K562 (cell line): ENCODE data around the gene DLGAP3. TPM values are rescaled to one million over a fixed set of nuclear protein-coding genes. Genes with fewer than 3 reads are reported as not detected.

Source experiments
- ATAC-seq: fragments of 200-7000 bp; cut with Tn5 transposase; 3 replicates; pipeline ENCODE4 v1.9.1; 2020; ENCODE audit warnings: moderate library complexity
- BruUV-seq: library from RNA; stranded (reverse); fragments of 400-500 nt; replicated peaks from 2 replicates; lab custom pipeline; 2021; lab: Mats Ljungman, UMichigan
- CTCF ChIA-PET: fragments of 300-600 bp; formaldehyde crosslinking; extraction: SDS; loops from one replicate; lab custom pipeline; 2021; ENCODE audit warnings: low intra/inter-chr PET ratio; lab: Yijun Ruan, JAX
- POLR2A ChIA-PET: fragments of 300-600, 350-650 bp; sonication (Branson Sonifier 250); formaldehyde crosslinking; extraction: SDS; loops from one replicate; lab custom pipeline; 2021; ENCODE audit warnings: antibody characterized with exemption, inconsistent platforms; lab: Yijun Ruan, JAX
- DNase-seq, 4 experiments: peaks; one replicate each; pipeline versions ENCODE4 v3.0.0 to v3.0.0-alpha.2; 2011 to 2018; ENCODE audit warnings: low spot score in 3 of 4, mixed read lengths in 3 of 4; ENCODE audit errors: extremely low read depth in 1 of 4
- FAIRE-seq: peaks from 2 replicates; lab custom pipeline; 2011; peaks lifted over from hg19 to GRCh38; lab: Jason Lieb, UNC
- H2AFZ ChIP-seq: 2 replicates; pipeline ENCODE4 v1.6.0; 2011; ENCODE audit warnings: low read depth, low read length, control low read depth, inconsistent platforms
- H3K27ac ChIP-seq: fragments of 200-600 bp; 3 replicates; pipeline ENCODE4 v1.8.0; 2011; ENCODE audit warnings: low read depth, mild to moderate bottlenecking, control low read depth, inconsistent platforms, low read length, moderate library complexity, mixed read lengths; ENCODE audit errors: extremely low read depth
- H3K27me3 ChIP-seq, 2 experiments: fragments of 300-600 bp in 1 of 2; 2 replicates in 1 of 2; 3 replicates in 1 of 2; pipeline versions ENCODE4 v1.6.0 to v1.8.0; 2011; ENCODE audit warnings: inconsistent platforms in 2 of 2, low read length in 2 of 2, mild to moderate bottlenecking in 1 of 2, mixed read lengths in 1 of 2, moderate library complexity in 1 of 2; ENCODE audit not compliant: control insufficient read depth in 2 of 2, insufficient read depth in 2 of 2
- H3K36me3 ChIP-seq: fragments of 300-600 bp; 3 replicates; pipeline ENCODE4 v1.8.0; 2011; ENCODE audit warnings: mild to moderate bottlenecking, low read length, inconsistent platforms; ENCODE audit not compliant: control insufficient read depth, insufficient read depth
- H3K4me1 ChIP-seq, 2 experiments: fragments of 200-600 bp in 1 of 2; replicated peaks in 1 of 2; 2 replicates in 1 of 2; 3 replicates in 1 of 2; pipeline versions ENCODE4 v1.5.1 to v1.8.0; 2011; ENCODE audit warnings: inconsistent platforms in 2 of 2, low read length in 2 of 2, mild to moderate bottlenecking in 1 of 2, mixed read lengths in 1 of 2, moderate library complexity in 1 of 2; ENCODE audit not compliant: control insufficient read depth in 2 of 2, insufficient read depth in 2 of 2
- H3K4me2 ChIP-seq: 2 replicates; pipeline ENCODE4 v1.6.1; 2011; ENCODE audit warnings: low read length, control low read depth, inconsistent platforms, mixed read lengths; ENCODE audit not compliant: insufficient read depth
- H3K4me3 ChIP-seq: fragments of 200-600 bp; sonication (generic), shearing (Covaris generic); 2 replicates; pipeline ENCODE4 v1.5.1; 2016; ENCODE audit warnings: control low read depth, inconsistent platforms
- H3K79me2 ChIP-seq: fragments of 200-600 bp; 3 replicates; pipeline ENCODE4 v1.8.0; 2011; ENCODE audit warnings: low read length, inconsistent platforms; ENCODE audit not compliant: control insufficient read depth, insufficient read depth
- H3K9ac ChIP-seq, 2 experiments: 2 replicates each; pipeline versions ENCODE4 v1.6.0 to v1.6.1; 2011; ENCODE audit warnings: low read depth in 2 of 2, low read length in 2 of 2, control low read depth in 1 of 2, inconsistent platforms in 1 of 2, mild to moderate bottlenecking in 1 of 2, mixed read lengths in 1 of 2; ENCODE audit not compliant: insufficient read depth in 1 of 2
- H3K9me1 ChIP-seq: one replicate; pipeline ENCODE4 v1.6.0; 2011; ENCODE audit warnings: inconsistent platforms, mild to moderate bottlenecking, low read length, moderate library complexity; ENCODE audit not compliant: control insufficient read depth, insufficient read depth
- H3K9me3 ChIP-seq: replicated peaks from 2 replicates; pipeline ENCODE4 v1.5.1; 2011; ENCODE audit warnings: low read depth, low read length, inconsistent platforms; ENCODE audit not compliant: control insufficient read depth, insufficient read depth
- H4K20me1 ChIP-seq: replicated peaks from 2 replicates; pipeline ENCODE4 v1.6.1; 2011; ENCODE audit warnings: low read length, inconsistent platforms, mixed read lengths; ENCODE audit not compliant: control insufficient read depth, insufficient read depth
- NFYB ChIP-seq: IDR thresholded peaks from 2 replicates; pipeline ENCODE4 v1.6.1; 2011; ENCODE audit warnings: mild to moderate bottlenecking, moderate library complexity; ENCODE audit not compliant: insufficient read length; ENCODE audit errors: extremely low read depth
- SIN3A ChIP-seq, 2 experiments: fragments of 150-350 bp in 1 of 2; IDR thresholded peaks; 2 replicates each; pipeline ENCODE4 v1.6.1; 2011 to 2016; ENCODE audit warnings: borderline replicate concordance in 2 of 2, low read depth in 2 of 2, low read length in 2 of 2, mild to moderate bottlenecking in 2 of 2, moderate library complexity in 2 of 2; ENCODE audit not compliant: control insufficient read depth in 1 of 2
- ZKSCAN3 ChIP-seq: fragments of 250-450 bp; sonication (Bioruptor Pico); IDR thresholded peaks from 2 replicates; pipeline ENCODE4 v1.4.0; 2020
- WGBS: fragments of 100-300 bp; shearing (Covaris generic); methylation state at CpG from one replicate; pipeline ENCODE4 v1.1.6; 2016; ENCODE audit warnings: low coverage, mixed read lengths; ENCODE audit not compliant: insufficient coverage; ENCODE audit errors: missing lambda C conversion rate; 5-methylcytosine and 5-hydroxymethylcytosine counted together
- in situ Hi-C: fragments of 300-500 bp; cut with MboI; formaldehyde crosslinking; loops from 4 replicates; pipeline ENCODE4 v1.15.0; 2018; ENCODE audit warnings: inconsistent platforms, mixed read lengths
- intact Hi-C: fragments of 100-400 bp; cut with micrococcal nuclease; formaldehyde crosslinking; loops from 2 replicates; pipeline ENCODE4 v1.14.2; 2022
- polyA plus RNA-seq, 8 experiments: library from polyadenylated mRNA; depleted of rRNA in 4 of 8; stranded (reverse) in 5 of 8; unstranded in 3 of 8; fragments of >200 nt; fragmentation: Nextera tagmentation in 2 of 8; fragmentation: Illumina TruSeq in 1 of 8; extraction: Ambion mirVana in 2 of 8; extraction: Trizol in 1 of 8; gene quantifications; 2 replicates each; pipeline versions ENCODE4 v1.2.1 to v1.2.3, GENCODE V29; 2011 to 2014; ENCODE audit warnings: inconsistent platforms in 1 of 8, missing spikeins in 1 of 8
- total RNA-seq, 7 experiments: library from RNA; depleted of rRNA in 6 of 7; stranded (reverse); fragments of >200 nt in 6 of 7; fragmentation: Illumina TruSeq in 2 of 7; extraction: Trizol in 2 of 7; gene quantifications; 2 replicates each; pipeline versions ENCODE4 v1.2.1 to v1.2.3, GENCODE V29; 2011 to 2021; ENCODE audit warnings: low replicate concordance in 1 of 7
- TF ChIP-seq, protein P1 (sequence below): sonication (generic); formaldehyde crosslinking; IDR thresholded peaks from 2 replicates; pipeline ENCODE4 v1.8.0; 2022; ENCODE audit warnings: mild to moderate bottlenecking, low read depth, missing genetic modification reagents
- TF ChIP-seq, protein P2 (sequence below): fragments of 200-600 bp; sonication (generic); IDR thresholded peaks from one replicate; pipeline ENCODE4 v1.6.1; 2012; ENCODE audit warnings: mild to moderate bottlenecking, low read depth, low read length, inconsistent platforms
- TF ChIP-seq, protein P3 (sequence below): fragments of 250-450 bp; sonication (Bioruptor Pico); IDR thresholded peaks from 2 replicates; pipeline ENCODE4 v1.5.0; 2021
- TF ChIP-seq, protein P4 (sequence below): sonication (generic); formaldehyde crosslinking; IDR thresholded peaks from 2 replicates; pipeline ENCODE4 v1.9.0; 2022; ENCODE audit warnings: mild to moderate bottlenecking, missing genetic modification reagents

The DLGAP3 gene
- total and polyA plus RNA-seq, 9 of the 15 experiments (the other 6 are each of a cell fraction or from before 2014, with no cell fraction given) = 0.01 to 0.16 (median 0.07) TPM; not detected in 6

DNA sequence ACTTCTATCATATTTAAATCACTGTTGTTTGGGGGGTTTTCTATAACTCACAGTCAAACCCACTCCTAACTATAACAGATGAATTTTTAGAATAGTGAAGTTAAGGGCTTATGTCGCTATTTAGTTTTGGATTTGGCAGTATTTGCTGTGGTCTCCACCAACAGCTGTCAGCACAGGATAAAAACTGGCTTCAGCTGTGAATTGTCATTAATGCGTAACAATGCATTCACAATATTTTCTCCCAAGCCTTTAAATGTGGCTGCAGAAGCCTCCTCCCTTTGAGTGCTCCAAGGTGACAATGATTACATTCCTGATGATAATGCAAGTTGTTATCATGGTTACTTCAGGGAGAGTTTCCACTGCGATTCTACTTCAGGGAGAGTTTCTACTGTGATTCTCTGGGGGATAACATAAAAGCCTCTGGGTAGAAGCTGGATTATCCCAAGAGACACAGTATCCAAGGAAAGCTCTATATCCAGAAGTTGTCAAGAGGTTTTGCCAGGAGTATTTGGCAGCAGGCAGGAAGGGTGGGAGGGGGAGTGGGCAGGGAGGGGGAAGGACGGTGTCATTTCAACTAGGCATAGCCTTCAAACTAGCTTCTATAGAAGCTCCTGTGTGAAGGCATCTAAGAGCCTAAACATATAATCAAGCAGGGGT lies 55.0 kb downstream of the DLGAP3 start:
- POLR2A ChIA-PET = no interaction called here
- in situ Hi-C loops = no loop called here
- TF ChIP-seq, protein P1, sequence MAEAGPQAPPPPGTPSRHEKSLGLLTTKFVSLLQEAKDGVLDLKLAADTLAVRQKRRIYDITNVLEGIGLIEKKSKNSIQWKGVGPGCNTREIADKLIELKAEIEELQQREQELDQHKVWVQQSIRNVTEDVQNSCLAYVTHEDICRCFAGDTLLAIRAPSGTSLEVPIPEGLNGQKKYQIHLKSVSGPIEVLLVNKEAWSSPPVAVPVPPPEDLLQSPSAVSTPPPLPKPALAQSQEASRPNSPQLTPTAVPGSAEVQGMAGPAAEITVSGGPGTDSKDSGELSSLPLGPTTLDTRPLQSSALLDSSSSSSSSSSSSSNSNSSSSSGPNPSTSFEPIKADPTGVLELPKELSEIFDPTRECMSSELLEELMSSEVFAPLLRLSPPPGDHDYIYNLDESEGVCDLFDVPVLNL (CRISPR knock-in tag) = no peak
- TF ChIP-seq, protein P2, sequence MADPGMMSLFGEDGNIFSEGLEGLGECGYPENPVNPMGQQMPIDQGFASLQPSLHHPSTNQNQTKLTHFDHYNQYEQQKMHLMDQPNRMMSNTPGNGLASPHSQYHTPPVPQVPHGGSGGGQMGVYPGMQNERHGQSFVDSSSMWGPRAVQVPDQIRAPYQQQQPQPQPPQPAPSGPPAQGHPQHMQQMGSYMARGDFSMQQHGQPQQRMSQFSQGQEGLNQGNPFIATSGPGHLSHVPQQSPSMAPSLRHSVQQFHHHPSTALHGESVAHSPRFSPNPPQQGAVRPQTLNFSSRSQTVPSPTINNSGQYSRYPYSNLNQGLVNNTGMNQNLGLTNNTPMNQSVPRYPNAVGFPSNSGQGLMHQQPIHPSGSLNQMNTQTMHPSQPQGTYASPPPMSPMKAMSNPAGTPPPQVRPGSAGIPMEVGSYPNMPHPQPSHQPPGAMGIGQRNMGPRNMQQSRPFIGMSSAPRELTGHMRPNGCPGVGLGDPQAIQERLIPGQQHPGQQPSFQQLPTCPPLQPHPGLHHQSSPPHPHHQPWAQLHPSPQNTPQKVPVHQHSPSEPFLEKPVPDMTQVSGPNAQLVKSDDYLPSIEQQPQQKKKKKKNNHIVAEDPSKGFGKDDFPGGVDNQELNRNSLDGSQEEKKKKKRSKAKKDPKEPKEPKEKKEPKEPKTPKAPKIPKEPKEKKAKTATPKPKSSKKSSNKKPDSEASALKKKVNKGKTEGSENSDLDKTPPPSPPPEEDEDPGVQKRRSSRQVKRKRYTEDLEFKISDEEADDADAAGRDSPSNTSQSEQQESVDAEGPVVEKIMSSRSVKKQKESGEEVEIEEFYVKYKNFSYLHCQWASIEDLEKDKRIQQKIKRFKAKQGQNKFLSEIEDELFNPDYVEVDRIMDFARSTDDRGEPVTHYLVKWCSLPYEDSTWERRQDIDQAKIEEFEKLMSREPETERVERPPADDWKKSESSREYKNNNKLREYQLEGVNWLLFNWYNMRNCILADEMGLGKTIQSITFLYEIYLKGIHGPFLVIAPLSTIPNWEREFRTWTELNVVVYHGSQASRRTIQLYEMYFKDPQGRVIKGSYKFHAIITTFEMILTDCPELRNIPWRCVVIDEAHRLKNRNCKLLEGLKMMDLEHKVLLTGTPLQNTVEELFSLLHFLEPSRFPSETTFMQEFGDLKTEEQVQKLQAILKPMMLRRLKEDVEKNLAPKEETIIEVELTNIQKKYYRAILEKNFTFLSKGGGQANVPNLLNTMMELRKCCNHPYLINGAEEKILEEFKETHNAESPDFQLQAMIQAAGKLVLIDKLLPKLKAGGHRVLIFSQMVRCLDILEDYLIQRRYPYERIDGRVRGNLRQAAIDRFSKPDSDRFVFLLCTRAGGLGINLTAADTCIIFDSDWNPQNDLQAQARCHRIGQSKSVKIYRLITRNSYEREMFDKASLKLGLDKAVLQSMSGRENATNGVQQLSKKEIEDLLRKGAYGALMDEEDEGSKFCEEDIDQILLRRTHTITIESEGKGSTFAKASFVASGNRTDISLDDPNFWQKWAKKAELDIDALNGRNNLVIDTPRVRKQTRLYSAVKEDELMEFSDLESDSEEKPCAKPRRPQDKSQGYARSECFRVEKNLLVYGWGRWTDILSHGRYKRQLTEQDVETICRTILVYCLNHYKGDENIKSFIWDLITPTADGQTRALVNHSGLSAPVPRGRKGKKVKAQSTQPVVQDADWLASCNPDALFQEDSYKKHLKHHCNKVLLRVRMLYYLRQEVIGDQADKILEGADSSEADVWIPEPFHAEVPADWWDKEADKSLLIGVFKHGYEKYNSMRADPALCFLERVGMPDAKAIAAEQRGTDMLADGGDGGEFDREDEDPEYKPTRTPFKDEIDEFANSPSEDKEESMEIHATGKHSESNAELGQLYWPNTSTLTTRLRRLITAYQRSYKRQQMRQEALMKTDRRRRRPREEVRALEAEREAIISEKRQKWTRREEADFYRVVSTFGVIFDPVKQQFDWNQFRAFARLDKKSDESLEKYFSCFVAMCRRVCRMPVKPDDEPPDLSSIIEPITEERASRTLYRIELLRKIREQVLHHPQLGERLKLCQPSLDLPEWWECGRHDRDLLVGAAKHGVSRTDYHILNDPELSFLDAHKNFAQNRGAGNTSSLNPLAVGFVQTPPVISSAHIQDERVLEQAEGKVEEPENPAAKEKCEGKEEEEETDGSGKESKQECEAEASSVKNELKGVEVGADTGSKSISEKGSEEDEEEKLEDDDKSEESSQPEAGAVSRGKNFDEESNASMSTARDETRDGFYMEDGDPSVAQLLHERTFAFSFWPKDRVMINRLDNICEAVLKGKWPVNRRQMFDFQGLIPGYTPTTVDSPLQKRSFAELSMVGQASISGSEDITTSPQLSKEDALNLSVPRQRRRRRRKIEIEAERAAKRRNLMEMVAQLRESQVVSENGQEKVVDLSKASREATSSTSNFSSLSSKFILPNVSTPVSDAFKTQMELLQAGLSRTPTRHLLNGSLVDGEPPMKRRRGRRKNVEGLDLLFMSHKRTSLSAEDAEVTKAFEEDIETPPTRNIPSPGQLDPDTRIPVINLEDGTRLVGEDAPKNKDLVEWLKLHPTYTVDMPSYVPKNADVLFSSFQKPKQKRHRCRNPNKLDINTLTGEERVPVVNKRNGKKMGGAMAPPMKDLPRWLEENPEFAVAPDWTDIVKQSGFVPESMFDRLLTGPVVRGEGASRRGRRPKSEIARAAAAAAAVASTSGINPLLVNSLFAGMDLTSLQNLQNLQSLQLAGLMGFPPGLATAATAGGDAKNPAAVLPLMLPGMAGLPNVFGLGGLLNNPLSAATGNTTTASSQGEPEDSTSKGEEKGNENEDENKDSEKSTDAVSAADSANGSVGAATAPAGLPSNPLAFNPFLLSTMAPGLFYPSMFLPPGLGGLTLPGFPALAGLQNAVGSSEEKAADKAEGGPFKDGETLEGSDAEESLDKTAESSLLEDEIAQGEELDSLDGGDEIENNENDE = no peak
- TF ChIP-seq SIN3A (IDR thresholded peaks at IDR 0.05; ENCODE audit: borderline replicate concordance in 2 of 2, control insufficient read depth in 1 of 2, low read depth in 2 of 2, low read length in 2 of 2) (no peak), NFYB (no peak), ZKSCAN3 (CRISPR knock-in tag) (no peak)
- TF ChIP-seq, protein P3, sequence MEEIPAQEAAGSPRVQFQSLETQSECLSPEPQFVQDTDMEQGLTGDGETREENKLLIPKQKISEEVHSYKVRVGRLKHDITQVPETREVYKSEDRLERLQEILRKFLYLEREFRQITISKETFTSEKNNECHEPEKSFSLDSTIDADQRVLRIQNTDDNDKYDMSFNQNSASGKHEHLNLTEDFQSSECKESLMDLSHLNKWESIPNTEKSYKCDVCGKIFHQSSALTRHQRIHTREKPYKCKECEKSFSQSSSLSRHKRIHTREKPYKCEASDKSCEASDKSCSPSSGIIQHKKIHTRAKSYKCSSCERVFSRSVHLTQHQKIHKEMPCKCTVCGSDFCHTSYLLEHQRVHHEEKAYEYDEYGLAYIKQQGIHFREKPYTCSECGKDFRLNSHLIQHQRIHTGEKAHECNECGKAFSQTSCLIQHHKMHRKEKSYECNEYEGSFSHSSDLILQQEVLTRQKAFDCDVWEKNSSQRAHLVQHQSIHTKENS = no peak
- TF ChIP-seq, protein P4, sequence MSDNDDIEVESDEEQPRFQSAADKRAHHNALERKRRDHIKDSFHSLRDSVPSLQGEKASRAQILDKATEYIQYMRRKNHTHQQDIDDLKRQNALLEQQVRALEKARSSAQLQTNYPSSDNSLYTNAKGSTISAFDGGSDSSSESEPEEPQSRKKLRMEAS (CRISPR knock-in tag) = no peak

More for the DNA sequence above, 55.0 kb downstream of the DLGAP3 start:
- Histone ChIP-seq H3K9me1 (no peaks in the 10 kb centered on the region), H3K4me3 (no peak overlapping the region), H3K4me1 (no peaks in the 10 kb centered on the region), H3K9me3 (no peaks in the 10 kb centered on the region), H3K36me3 (no peaks in the 10 kb centered on the region), H3K79me2 (no peaks in the 10 kb centered on the region), H2AFZ (no peak overlapping the region), H3K9ac (no peak overlapping the region), H3K27me3 (peaks cover 70 to 72% of the 10 kb centered on the region in 2 experiments), H3K27ac (no peak overlapping the region), H4K20me1 (0 out of 2 replicates have a peak, but pooled peaks cover 3% of the 10 kb centered on the region), H3K4me2 (no peak overlapping the region)
- no TSS peak for BruUV-seq
- intact Hi-C loops = no loop called here
- 1% methylated on average over 4 of the region's 4 CpGs for WGBS
- DNase-seq = no peak
- CTCF ChIA-PET = no interaction called here
- no peak for ATAC-seq
- FAIRE-seq = no peak
